Activated CD4-positive, alpha-beta T cell treated with anti-CD3 and anti-CD28 coated beads, Interleukin-2, Interleukin-6, amounts not matched to agents 100 ng/mL and 50 ng/mL, durations not matched to agents 16 hours and 8 hours (primary cell): ENCODE measurements around the gene SLC2A4RG.
"Not testable (repeated sequence)": the region's sequence is repeated elsewhere in the genome, so short reads cannot be mapped to it uniquely, and the experiment has no call there.

Experiments used
- DNase-seq: peaks from one replicate; pipeline ENCODE4 v3.0.0-alpha.2; 2020

SLC2A4RG gene

DNA sequence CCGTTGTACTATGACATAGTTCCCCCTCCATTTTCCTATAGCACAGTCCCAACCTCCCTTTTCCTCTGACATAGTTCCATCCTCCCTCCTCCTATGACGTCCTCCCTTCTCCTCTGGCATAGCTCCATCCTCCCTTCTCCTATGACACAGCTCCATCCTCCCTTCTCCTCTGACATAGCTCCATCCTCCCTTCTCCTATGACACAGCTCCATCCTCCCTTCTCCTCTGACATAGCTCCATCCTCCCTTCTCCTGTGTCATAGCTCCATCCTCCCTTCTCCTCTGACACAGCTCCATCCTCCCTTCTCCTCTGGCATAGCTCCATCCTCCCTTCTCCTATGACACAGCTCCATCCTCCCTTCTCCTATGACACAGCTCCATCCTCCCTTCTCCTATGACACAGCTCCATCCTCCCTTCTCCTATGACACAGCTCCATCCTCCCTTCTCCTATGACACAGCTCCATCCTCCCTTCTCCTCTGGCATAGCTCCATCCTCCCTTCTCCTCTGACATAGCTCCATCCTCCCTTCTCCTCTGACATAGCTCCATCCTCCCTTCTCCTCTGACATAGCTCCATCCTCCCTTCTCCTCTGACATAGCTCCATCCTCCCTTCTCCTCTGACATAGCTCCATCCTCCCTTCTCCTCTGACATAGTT lies 16.5 kb upstream of the SLC2A4RG start:
- not testable (repeated sequence) for DNase-seq

- not testable (repeated sequence) for DNase-seq
Observed at GRCh38 chr20:63730189-63730733, 9.3 kb upstream of the SLC2A4RG start.

DNA sequence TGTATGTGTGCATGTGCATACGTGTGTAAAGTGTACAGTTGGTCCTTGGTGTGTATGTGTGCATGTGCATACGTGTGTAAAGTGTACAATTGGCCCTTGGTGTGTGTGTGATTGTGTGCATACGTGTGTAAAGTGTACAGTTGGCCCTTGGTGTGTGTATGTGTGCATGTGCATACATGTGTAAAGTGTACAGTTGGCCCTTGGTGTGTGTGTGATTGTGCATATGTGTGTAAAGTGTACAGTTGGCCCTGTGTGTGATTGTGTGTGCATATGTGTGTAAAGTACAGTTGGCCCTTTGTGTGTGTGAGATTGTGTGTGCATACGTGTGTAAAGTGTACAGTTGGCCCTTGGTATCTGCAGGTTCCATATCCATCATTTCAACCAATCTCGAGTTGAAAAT lies 8.2 kb upstream of the SLC2A4RG start:
- no peak for DNase-seq

DNA sequence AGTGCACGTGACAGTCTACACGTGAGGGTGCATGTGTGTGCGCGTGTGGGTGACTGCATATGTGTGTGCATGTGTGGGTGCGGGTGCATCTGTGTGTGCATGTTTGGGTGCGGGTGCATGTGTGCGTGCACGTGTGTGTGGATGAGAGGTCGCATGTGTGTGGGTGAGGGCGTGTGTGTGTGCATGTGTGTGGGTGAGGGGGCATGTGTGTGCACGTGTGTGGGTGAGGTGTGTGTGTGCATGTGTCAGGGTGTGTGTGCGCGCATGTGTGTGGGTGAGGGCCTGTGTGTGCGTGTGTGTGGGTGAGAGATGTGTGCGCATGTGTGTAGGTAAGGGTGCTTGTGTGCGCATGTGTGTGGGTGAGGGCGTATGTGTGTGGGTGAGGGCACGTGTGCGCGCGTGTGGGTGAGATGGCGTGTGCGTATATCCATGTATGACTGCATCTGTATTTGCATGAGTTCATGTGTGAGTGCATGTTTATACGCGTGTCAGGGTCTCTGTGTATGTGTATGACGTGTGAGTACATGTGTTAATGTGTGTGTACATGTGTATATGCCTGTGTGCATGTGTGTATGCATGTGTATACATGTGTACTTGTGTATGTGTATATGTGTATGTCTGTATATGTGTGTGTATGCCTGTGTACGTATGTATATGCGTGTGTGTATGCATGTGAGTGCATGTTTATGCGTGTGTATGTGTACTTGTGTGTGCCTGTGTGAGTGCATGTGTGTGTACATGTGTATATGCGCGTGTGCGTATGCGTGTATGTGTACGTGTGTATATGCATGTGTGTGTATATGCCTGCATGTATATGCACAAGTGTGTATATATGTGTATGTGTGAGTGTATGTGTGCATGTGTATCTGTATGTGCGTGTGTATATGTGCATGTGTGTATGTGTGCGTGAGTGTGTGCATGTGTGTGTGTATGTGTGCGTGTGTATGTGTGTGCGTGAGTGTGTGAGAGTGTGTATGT lies 7.2 kb upstream of the SLC2A4RG start:
- DNase-seq: no peak

DNA sequence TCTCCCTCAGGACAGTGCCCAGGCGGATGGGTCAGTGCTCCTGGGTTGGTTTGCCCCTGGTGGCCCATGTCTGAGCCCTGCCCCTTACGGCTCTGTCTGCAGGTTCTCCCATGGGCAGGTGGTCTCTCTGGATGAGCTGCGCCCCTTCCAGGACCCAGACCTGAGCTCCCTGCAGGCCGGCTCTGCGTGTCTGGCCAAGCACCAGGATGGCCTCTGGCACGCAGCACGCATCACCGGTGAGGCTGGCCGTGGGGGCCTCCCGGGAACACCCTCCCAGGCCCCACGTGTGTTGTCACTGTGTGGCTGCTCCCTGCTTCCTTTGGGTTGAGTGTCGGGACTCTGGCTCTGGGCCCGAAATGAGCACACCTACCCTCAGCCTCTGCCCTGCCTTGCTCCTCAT lies 6.5 kb upstream of the SLC2A4RG start:
- DNase-seq: no peak

DNA sequence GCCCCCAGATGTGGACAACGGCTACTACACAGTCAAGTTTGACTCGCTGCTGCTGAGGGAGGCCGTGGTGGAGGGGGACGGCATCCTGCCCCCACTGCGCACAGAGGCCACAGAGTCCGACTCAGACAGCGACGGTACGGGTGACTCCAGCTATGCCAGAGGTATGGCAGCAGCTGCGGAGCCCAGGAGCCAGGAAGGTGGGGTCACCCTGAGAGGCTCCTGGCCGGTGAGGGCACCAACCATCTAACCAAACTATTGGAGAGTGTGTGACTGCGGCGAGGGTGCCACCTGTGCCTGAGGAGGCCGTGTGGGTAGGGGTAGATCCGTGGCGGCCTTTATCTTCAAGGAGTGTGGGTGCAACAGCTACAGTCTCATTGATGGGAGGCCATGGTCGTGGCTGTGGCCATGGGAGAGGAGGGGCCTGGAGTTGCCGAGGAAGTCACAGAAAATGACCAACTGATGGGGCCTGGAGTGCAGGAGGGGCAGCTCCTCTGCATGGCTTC lies 5.9 kb upstream of the SLC2A4RG start:
- no peak for DNase-seq

- DNase-seq: no peak
Observed at GRCh38 chr20:63734111-63734945, 5.2 kb upstream of the SLC2A4RG start.

DNA sequence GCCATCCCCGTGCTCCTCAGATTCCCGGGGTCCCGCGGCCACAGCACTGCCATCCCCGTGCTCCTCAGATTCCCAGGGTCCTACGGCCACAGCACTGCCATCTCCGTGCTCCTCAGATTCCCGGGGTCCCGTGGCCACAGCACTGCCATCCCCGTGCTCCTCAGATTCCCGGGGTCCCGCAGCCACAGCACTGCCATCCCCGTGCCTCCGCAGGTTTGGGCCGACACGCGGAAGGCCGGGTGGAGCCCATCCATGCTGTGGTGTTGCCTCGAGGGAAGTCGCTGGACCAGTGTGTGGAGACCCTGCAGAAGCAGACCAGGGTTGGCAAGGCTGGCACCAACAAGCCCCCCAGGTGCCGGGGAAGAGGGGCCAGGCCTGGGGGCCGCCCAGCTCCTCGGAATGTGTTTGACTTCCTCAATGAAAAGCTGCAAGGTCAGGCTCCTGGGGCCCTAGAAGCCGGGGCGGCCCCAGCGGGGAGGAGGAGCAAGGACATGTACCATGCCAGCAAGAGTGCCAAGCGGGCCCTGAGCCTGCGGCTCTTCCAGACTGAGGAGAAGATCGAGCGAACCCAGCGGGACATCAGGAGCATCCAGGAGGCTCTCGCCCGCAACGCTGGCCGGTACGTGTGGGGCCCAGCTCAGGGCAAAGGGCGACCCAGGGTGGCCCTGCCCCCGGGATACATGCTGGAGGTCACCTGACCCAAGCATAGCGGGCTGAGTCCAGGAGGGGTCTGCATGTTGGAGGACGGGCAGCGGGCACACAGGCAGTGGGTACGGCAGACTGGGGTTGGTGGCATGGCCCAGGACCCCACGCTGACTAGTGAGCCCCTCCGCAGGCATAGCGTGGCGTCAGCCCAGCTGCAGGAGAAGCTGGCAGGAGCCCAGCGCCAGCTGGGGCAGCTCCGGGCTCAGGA lies 4.4 kb upstream of the SLC2A4RG start:
- DNase-seq: no peak

GRCh38 chr20:63735859-63736718 lies 3.5 kb upstream of the SLC2A4RG start, which contains the start of gene LIME1:
LIME1 (plus strand) TSS chr20:63736664; CDS start chr20:63737550, 886 bp downstream.
- DNase-seq: peak; percentile 66

DNA sequence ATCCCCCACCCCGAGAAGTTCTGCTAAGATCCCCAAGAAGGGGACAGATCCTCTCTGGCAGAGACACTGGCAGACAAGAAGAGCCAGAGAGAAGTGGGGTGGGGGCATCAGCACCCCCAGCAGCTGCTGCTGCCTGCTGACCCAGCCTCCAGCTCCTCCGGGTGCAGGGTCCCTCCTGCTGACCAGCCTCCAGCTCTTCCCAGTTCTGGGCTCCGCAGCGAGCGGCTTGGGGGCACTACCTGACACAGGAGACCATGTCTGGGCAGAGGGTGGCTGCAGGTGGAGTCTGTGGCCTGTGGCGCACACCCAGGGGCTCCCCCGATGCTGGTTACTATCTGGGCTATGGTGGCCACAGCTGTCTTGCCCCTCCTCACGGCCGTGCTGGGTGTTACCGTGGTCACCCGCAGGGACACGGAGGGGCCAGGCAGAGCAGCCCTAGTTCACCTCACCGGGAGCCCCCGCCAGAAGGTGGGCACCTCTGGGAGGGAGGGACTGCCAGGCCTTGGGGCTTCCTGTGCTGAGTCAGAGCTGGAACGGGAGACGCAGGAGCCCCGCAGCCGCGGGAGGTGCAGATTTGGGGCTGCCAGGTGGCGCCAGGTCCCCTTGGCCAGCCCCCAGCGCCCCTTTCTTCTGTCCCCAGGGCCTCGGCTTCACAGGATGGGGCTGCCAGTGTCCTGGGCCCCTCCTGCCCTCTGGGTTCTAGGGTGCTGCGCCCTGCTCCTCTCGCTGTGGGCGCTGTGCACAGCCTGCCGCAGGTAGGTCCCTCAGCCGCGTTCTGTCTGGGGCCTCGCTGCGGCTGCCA lies 2.5 kb upstream of the SLC2A4RG start:
- DNase-seq: peak; percentile 61

DNA sequence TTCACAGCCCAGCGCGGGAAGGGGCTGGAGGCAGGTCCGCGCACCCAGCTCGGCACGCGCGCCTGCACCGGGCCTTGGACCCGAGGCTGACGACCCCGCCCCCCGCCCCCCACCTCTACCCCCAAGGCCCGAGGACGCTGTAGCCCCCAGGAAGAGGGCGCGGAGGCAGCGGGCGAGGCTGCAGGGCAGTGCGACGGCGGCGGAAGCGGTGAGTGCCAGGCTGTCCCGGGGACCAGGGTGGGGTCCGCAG lies 2.0 kb upstream of the SLC2A4RG start:
- no peak for DNase-seq

DNA sequence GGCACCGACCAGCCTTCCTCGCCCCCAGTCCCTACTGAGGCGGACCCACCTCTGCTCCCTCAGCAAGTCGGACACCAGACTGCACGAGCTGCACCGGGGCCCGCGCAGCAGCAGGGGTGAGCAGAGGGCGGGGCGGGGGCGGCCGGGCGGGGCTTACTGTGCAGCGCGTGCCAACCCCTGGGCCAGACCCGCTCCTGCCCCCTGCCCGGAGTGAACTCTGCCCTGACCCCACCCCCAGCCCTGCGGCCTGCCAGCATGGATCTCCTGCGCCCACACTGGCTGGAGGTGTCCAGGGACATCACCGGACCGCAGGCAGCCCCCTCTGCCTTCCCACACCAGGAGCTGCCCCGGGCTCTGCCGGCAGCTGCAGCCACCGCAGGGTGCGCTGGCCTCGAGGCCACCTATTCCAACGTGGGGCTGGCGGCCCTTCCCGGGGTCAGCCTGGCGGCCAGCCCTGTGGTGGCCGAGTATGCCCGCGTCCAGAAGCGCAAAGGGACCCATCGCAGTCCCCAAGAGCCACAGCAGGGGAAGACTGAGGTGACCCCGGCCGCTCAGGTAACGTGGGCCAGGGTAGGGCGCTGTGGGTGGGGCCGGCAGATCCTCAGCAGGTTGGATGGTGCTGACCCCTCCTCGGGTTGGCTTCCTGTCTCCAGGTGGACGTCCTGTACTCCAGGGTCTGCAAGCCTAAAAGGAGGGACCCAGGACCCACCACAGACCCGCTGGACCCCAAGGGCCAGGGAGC lies 1.5 kb upstream of the SLC2A4RG start:
- peak; percentile 39 for DNase-seq

DNA sequence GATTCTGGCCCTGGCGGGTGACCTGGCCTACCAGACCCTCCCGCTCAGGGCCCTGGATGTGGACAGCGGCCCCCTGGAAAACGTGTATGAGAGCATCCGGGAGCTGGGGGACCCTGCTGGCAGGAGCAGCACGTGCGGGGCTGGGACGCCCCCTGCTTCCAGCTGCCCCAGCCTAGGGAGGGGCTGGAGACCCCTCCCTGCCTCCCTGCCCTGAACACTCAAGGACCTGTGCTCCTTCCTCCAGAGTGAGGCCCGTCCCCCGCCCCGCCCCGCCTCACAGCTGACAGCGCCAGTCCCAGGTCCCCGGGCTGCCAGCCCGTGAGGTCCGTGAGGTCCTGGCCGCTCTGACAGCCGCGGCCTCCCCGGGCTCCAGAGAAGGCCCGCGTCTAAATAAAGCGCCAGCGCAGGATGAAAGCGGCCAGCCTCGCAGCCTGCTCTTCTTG lies 868 bp upstream of the SLC2A4RG start:
- DNase-seq: peak; percentile 27

GRCh38 chr20:63740070-63740626 lies 572 bp downstream of the SLC2A4RG start:
- peak; percentile 46 for DNase-seq

- DNase-seq: peak; percentile 27
Observed at GRCh38 chr20:63740627-63741353, 1.2 kb downstream of the SLC2A4RG start.

DNA sequence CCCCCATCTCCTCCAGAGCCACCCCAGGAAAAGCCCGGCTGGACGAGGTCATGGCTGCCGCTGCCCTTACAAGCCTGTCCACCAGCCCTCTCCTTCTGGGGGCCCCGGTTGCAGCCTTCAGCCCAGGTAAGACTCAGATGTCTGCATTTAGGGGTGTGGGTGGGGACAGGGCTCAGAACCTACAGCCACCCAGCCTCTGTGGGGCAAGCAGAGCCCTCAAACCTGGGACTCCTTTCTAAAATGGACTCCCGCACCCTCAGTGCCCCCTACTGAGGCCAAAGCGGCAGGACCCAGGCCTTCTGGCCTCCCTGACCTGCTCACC lies 1.7 kb downstream of the SLC2A4RG start:
- no peak for DNase-seq

GRCh38 chr20:63741676-63742380 lies 2.3 kb downstream of the SLC2A4RG start:
- no peak for DNase-seq
